Coronary artery (tissue), 2 donors: ENCODE measurements around the gene EPAS1.

Source experiments
- DNase-seq: peaks from one replicate; pipeline ENCODE4 v3.0.0-alpha.2; 2017; ENCODE audit warnings: low spot score
- H3K27ac ChIP-seq, 2 donors: fragments of 200-600 bp; sonication (generic); one replicate each; pipeline ENCODE4 v1.5.1; 2016 to 2019
- H3K4me3 ChIP-seq: fragments of 200-600 bp; sonication (generic); 2 replicates; pipeline ENCODE4 v1.5.1; 2016; ENCODE audit warnings: mild to moderate bottlenecking, moderate library complexity
- TF ChIP-seq, protein P1 (sequence below): fragments of 200-600 bp; sonication (generic); IDR thresholded peaks from one replicate; pipeline ENCODE4 v1.5.1; 2019; ENCODE audit warnings: antibody characterized with exemption

Gene EPAS1

DNA sequence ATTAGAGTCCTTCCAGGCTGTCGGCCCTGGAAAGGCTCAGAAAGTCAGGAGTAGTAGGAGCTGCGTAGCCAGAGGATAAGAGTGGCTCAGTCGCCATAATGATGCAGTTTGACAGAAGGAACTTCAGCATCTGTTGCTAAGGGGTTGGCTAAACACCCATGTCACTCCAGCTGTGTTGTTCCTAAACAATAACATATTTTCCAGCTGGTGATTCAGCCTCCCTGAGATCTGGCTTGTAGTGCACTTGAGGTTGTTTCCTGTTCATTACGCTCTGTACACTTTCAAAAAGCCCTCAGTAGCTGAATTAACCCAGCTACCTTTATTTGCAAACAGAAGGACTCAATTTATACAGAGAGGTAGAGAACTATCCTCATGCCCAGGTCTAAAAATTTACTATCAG is 39.7 kb upstream of the EPAS1 start:
- no peak overlapping the region for H3K4me3 ChIP-seq
- DNase-seq: no peak
- TF ChIP-seq, protein P1, sequence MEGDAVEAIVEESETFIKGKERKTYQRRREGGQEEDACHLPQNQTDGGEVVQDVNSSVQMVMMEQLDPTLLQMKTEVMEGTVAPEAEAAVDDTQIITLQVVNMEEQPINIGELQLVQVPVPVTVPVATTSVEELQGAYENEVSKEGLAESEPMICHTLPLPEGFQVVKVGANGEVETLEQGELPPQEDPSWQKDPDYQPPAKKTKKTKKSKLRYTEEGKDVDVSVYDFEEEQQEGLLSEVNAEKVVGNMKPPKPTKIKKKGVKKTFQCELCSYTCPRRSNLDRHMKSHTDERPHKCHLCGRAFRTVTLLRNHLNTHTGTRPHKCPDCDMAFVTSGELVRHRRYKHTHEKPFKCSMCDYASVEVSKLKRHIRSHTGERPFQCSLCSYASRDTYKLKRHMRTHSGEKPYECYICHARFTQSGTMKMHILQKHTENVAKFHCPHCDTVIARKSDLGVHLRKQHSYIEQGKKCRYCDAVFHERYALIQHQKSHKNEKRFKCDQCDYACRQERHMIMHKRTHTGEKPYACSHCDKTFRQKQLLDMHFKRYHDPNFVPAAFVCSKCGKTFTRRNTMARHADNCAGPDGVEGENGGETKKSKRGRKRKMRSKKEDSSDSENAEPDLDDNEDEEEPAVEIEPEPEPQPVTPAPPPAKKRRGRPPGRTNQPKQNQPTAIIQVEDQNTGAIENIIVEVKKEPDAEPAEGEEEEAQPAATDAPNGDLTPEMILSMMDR: no peak
- no peak overlapping the region for H3K27ac ChIP-seq

DNA sequence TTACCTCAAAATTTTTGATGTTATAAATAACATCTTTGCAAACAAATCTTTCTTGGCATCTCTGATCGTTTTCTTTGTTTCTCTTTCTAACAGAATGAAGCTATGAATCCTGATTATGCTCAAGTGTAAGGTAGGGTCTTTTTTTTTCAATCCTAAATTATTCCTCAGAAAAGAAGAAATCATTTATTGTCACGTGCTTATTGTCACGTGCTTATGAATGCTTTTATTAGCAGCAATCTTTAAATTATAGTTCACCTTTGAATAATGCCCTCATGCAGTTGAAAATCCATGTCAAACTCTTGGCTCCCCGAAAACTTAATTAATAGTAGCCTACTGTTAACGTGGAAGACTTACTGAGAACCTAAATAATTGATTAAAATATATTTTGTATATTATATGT is 39.2 kb upstream of the EPAS1 start:
- DNase-seq: no peak
- TF ChIP-seq, protein P1: no peak
- no peak overlapping the region for H3K27ac ChIP-seq
- H3K4me3 ChIP-seq: no peak overlapping the region

DNA sequence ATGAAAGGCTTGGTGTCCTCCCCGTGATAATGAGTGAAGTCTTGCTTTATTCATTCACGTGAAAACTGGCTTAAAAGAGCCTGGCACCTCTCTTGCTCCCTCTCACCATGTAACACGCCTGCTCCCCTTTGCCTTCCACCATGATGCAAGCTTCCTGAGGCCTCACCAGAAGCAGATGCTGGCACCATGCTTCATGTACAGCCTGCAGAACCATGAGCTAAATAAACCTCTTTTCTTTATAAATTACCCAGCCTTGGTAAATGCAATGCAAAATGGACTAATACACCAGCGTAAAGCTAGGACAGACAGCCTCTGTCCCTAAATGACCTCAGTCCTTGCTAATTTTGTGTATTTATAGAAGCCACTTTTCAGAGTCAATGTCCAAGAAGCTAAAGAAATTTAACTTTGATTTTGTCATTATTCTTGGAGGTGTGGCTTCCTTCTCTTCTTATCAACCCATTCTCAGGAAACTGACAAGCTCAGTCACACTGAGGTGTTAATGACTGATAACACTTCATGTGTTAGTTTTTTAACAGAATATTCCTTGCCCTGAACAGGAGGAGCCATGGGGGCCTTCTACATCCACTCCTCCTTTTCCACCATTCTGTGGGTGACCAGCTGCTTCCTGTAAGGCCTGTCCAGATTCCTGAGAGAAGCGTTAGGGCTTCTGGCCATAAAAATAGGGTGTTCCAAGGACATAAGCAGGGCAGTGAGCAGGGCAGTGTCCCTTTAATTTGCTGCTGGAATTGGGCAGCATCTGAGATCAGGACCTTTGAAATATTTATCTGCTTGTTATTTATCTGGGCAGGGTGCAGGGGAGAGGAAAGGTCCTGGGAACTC is 38.0 kb upstream of the EPAS1 start:
- DNase-seq: no peak
- H3K27ac ChIP-seq: no peak overlapping the region

DNA sequence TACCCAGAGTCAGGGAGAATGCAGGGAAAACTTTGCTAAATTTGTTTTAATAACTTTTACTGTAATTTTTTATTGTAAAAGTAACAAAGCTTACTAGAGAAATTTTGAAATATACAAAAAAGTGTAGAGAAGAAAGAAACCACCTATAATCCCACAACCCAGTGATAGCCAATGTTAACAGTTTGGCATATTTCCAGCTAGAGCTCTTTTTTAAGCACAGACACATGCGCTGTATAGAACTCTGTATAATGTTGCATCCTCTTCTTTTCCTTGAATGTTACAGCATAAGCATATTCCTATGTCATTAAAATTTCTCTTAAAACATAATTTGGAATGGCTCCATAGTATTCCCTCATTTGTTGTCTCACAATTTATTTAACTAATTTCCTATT is 37.4 kb upstream of the EPAS1 start:
- Histone ChIP-seq H3K27ac (no peak overlapping the region), H3K4me3 (no peak overlapping the region)
- DNase-seq: no peak
- TF ChIP-seq, protein P1: no peak

More for the DNA sequence above, 38.0 kb upstream of the EPAS1 start:
- H3K4me3 ChIP-seq: no peak overlapping the region
- TF ChIP-seq, protein P1: no peak

DNA sequence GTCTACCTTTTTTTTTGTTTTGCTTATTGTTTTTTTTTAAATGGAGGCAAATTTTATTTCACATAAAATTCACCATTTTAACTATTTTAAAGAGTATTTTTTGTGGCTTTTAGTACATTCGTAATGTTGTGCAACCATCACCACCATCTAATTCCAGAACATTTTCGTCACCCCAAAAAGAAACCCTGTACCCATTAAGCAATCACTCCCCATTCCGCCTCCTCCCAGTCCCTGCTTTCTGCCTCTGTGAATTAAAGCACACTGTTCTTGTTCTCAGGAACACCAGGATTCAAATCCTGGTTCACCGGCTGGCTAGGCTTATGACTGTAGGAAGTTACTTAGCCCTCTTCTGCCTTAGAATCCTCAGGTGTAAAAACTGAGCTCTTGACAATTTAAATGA is 36.9 kb upstream of the EPAS1 start:
- no peak for DNase-seq
- Histone ChIP-seq H3K4me3 (no peak overlapping the region), H3K27ac (no peak overlapping the region)
- TF ChIP-seq, protein P1: no peak

DNA sequence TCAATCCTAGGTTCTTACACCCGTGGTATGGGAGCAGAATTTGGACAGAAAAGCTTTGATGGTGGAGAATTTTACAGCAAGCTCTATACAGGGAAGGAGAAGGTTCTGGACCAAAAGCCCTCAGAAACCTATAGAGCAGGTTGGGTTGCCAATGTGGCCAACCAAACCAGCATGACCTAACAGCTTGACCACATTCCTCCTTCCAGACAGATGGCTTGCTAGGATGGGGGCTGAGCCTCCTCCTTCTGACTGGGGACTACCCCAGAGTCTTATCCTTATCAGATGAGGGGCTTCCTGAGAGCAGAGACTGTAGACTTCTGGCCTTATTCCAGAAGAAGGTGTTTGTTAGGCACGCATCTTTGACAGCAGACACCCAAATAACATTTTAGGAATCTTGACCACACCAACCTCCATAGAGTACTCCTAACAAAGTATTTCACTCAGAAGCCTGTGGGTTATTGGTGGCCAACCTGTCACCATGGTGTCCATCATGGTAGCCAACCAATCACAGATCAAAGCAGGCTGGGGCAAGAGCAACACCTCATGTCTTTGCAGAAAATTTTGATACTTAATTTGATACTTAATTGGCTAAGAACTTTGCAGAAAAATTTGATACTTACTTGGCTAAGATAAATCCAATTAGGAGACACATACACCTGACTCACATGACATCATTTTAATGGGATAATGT is 34.8 kb upstream of the EPAS1 start:
- H3K27ac ChIP-seq: no peak overlapping the region
- TF ChIP-seq, protein P1: no peak
- DNase-seq: no peak

DNA sequence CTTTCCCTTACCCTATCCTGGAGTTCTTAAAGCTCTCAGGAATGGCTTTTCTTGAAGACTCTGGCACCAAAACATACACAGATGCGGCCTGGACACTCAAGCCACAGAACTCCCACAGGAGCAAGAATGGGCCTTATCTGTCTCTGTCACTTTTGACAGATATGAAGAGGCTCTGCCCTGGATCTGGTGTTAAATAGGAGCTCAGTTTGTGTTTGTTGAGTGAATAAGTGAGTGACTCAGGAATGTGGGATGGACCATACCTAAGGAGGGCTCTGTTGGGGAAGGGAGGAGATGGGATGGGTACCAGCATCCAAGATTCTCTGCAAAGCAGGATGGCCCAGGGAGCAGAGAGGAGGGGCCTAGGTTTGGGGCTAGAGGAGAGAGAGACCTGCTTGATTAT is 33.9 kb upstream of the EPAS1 start:
- no peak overlapping the region for H3K27ac ChIP-seq
- TF ChIP-seq, protein P1: no peak
- H3K4me3 ChIP-seq: no peak overlapping the region
- DNase-seq: no peak

More for the DNA sequence above, 34.8 kb upstream of the EPAS1 start:
- no peak overlapping the region for H3K4me3 ChIP-seq
